Raji (cell line): ENCODE data around the gene MGST2.

Source experiments
- POLR2A ChIP-seq: IDR thresholded peaks from 2 replicates; pipeline ENCODE4 v1.6.1; 2011; ENCODE audit warnings: low read depth, low read length, control low read depth; ENCODE audit not compliant: insufficient read depth

Gene MGST2

DNA sequence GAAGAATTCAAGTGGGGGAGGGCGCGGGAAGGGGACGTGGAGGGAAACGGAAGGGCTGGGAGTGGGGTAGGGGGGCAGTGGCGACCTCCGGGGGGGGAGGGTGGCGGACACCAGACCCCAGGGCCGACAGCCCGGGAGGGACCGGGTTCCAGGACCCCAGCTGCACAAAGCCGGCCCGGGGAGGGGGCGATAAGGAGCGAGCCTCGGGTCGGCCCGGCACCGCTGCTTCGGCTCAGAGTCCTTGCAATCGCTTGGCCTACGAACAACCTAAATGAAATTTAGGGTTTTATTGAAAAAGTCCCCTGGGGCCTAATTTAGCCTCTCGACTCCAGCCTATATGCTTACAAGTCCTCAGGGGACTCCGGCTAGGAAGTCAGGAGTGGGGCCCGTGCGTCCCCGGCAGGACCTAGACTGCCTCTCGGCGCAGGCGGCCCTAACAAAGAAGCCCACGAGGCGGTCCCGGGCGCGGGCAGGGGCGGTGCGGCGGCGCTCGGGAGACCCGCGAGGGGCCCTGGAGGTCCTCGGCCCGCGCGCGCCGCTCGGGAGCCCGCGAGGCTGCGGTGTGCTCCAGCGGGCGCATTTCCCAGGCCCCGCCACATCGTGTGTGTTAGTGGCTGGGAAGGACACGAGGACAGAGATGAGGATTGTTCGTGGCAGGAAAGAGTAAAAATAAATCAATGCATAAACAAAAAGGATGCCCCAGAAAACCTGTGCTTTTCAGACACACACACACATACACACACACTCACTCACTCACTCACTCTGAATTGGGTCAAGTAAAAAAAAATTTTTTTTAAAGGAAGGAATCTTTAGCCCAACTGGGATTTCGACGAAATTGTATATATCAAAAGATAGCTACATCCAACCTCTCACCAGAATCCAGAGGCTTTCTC, 70.0 kb downstream of the MGST2 start:
- TF ChIP-seq POLR2A, result no peak

DNA sequence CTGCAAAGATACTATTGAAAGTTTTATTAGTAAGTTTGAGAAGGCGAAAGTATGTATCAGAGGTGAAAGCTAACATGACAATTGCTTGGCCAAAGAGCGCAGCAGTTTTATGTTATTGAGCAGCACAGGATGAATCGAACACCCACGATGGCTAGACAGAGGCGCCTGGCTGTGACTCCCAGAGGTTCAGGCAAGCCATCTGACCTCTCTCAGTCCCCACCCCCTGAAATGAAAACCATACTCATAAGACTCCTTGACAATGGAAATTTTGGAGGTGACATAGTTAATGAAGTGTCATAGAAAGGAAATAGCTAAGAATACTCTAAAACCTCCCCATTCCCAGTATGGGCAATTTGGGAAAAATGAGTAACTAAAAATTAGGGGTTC, 70.6 kb downstream of the MGST2 start:
- TF ChIP-seq POLR2A, result no peak

DNA sequence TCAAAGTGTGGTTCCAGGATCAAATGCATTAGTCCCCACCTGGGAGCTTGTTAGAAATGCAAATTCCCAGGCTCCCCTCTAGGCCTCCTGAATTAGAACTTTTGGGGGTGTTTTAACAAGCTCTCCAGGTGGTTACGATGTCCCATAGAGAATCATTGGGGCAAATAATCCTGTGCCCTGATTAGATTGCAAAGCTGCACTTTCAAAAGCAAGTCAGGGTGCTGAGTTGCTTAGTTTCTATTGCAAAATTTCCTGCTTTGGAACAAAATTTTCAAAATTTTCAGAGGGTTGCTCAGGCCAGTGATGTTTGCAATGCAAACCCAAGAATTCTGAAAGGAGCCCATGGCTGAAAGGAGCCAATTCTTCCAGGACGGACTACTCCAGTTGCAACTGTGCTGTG, 71.0 kb downstream of the MGST2 start:
- no peak for TF ChIP-seq POLR2A

DNA sequence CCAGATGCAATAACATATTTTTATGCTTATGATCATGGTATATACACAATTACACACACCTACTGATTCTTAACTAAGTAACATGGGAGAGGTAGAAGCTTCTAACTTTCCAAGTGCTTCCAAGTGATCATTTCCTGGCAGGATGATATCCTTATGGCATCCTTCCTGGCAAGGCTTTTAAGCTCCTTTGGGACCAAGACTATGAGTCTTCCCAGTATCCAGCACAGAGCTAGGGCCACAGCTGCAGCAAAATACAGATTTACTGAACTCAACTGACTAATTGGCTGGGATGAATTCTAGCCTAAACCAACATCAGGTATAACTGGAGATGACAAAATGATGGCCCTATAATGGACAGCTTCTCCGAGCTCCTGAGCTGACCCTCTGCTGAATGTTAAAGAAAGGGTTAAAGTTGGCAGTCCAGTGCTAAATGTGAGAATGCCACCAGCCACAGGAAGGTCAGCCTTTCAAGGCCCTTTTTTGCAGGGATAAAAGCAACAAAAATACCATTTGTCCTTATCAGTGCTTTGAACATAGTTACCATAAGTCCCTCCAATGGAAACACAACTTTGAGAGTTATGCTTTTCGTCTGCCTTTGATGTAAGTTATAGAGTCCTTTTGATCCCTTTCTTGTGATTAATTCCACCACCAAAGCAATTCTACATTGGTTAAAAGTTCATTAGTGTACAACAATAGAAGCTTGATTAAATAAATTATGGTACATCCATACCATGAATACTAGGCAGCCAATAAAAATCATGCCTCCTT, 73.4 kb downstream of the MGST2 start:
- no peak for TF ChIP-seq POLR2A

DNA sequence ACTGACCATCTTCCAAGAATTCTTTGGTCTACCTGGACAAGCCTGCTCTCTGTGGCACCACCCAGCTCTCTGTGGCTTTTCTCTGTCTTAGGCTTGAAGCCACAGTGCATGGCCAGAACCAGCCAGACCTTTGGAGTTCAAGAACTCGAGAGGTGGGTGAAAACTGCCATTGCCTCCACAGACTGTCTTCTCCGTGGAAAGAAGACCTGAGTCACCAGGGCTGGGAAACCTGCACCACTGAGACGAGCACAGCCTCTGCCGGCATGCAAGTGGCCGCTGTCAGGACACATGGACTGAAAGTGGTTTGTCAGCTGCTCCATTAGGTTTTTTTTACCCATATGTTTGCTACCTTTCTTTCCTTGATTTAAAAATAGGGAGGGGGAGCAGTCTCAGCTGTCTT, 74.5 kb downstream of the MGST2 start:
- TF ChIP-seq POLR2A, result no peak

DNA sequence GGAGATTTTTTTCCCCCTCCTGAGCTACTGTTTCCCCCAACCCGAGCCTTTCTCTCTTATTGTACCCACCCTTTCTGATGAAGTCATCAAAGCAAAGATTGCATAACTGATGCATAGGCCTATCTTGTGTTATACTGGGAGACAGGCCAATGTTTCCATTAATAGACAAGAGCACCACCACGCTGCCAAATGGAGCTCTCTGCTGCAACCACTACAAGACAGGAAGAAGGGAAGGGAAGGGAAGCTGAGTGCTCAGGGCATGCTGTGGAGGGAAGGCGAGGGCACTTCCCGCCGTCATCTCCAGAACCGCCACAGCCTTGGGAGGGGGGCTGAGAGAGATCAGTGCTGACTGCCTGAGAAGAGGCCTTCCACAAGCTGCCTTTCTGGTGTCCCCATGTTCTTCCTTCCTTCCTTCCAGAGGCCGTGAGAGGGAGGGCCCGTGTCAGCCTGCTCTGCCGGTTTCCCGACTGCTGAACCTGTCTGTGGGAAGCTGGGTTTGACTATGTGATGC, 75.0 kb downstream of the MGST2 start:
- no peak for TF ChIP-seq POLR2A

DNA sequence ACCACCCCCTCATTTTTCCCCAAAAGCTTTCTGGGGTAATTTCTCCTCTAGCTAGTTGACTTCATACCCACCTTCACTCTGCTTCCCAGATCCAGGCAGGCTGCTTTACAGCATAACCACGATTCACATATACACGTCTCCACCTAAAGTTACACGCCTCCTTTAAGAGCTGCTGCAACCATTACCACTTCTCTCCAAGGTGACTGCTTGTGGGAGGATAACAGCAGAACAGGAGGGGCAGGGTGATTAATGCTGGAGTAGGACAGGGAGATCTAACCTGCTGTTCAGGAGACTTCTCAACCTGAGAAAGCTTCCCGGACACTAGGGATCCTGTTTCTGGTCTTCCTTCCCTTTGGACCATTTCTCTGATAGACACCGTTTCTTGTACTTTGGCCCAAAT, 77.4 kb downstream of the MGST2 start:
- no peak for TF ChIP-seq POLR2A

DNA sequence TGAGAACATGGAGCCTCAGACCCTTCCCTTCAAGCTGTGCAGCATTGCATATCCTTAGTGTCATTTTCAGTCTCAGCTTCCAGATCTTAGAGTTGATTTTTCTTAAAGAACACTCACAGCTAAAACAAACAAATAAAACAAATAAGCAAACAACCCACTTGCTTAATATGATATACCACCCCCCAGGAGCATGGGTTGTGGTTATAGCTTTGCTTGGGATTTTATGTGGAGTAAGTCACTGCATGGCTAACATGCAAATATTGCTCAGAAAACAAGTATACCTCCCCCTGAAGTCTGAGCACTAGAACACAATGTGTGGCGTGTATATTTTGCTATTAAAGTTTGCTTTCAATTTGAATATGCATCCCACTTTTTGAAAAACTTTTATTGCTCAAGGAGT, 78.6 kb downstream of the MGST2 start:
- TF ChIP-seq POLR2A, result no peak

DNA sequence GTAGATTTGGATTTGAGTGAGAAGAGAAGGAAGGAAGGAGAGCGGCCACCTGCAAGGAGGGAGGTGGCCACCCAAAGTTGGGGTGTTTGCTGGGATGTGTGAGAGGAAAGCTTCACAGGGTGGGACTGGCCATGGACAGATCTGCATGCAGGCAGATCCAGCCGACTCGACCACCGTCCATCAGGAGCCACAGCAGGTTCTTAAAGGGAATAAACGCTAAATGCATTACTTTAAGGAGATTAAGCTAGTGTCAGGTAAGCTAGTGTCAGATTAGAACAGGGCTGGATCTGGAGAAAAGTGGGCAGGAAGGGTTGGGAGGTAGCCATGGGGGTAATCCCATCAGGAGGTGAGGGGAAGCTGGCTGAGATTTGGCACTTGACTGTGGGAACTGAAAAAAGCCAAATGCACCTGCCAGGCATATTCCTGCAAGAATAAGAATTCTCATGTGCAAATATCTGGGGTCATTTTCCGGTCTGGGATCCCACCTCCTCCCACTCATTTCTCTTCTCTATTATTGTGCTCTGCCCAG, 79.6 kb downstream of the MGST2 start:
- no peak for TF ChIP-seq POLR2A

DNA sequence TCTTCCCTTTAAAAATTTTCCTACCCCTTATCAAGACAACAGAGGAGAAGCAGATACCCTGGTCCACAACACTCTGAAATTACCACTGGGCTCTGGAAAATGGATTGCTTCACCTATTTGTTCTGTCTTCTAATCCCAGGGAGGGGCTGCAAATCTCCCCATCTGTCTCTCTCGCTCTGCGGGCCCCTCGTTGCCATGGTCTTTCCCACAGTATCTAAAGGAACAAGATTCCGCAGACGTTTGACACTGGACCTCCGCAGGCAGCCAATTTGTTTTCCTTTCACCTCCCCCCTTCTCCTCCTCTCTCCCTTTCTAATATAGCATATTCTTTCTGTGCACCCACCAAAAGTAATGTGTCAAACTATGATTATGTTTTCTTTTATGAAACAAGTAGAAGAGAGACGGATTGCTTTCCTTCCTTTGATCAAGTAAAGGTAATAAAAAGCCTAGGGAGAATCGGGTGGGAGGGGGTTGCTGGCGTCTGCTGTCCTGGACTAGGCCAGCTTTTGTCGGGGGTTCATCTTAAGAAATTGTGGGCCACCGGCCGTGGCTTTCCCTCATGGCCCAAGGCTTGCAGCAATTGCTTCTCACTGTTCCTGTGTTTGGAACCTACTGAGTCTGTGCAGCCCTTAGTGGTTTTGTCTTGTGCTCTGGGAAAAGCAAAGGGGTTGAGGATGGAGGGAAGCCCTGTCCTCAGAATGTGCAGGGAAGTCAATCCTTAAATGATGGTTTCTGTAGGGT, 81.0 kb downstream of the MGST2 start:
- TF ChIP-seq POLR2A, result no peak

DNA sequence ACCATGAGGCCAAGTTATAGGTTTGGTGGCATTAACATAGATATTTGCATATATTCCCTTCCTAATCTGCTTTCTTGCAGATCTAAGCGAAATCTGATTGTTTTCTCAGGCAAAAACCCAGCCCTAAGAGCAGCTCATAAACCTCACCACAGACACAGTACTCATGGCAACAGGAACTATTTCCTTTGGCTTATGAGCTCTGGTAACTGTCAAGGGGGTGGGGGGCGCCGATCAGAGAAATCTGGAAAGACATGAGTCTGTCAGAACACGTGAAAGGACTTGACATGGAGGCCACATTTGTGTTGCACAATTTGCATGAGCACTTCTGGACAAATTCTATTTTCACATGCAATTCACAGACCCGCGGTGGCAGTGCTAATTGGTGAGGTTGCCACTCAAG, 83.7 kb downstream of the MGST2 start:
- TF ChIP-seq POLR2A, result no peak

DNA sequence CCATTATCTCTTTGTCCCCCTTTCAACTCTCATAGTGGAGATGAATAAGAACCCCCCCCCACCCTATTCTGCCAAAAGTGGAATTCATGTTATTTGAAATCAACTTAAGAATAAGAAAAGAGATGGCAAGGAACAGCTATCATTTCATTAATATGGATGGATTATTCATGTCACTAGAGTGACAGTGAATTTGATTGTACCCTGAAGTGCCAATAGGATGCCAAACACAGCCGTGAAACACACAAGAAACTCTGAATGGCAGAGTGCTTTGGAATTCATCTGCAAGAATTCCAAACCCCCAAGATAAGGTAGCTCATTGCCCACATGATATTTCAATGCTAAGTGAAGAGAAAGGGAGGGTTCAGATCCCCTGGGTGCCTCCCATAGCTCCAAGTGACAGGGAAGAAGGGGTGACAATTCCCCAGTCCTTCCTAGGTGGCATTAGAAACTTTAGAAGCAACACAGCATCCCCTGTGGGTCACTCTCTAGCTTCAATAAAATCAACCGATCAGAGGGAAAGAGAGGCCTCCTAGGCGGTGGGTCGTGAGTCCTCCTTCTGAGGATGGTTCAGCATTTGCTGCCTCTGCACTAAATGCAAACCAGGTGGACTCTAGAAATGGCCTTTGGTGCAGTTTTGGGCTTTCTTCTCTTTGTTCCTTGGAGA, 84.3 kb downstream of the MGST2 start:
- no peak for TF ChIP-seq POLR2A

DNA sequence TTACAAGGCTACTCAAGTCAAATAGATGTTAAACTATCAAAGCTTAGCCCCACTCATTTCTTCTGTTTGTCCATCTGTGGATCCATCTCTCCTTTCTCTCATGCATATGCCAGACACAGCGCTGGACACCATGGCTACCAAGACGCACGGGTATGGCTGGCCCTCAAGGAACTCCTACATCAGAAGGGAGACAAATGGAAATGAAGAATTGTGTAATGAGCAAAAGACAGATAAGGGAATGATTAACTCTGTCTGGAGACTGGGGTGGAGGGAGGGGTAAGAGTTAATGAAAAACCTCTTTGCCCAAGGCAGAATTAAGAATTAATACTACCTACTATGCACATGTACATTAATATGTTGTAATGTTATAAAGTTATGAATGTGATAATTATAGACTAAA, 88.1 kb downstream of the MGST2 start:
- no peak for TF ChIP-seq POLR2A
